OCI-LY7 (cell line): Measurements from ENCODE around the gene ARHGAP26. TPM values are rescaled to one million over a fixed set of nuclear protein-coding genes. Genes with fewer than 3 reads are reported as not detected.

Experiments used
- BruUV-seq: library from RNA; stranded (reverse); fragments of 400-500 nt; replicated peaks from 2 replicates; lab custom pipeline; 2021; lab: Mats Ljungman, UMichigan
- CTCF ChIA-PET: fragments of 300-600 bp; sonication (Branson Sonifier 250); formaldehyde crosslinking; loops from one replicate; lab custom pipeline; 2022; ENCODE audit warnings: antibody characterized with exemption; ENCODE audit not compliant: unreplicated experiment; lab: Charles Lee
- POLR2A ChIA-PET: fragments of 300-600 bp; sonication (Branson Sonifier 250); formaldehyde crosslinking; loops from one replicate; lab custom pipeline; 2022; ENCODE audit warnings: antibody characterized with exemption; lab: Charles Lee
- DNase-seq: peaks from one replicate; pipeline ENCODE4 v3.0.0-alpha.2; 2015; ENCODE audit warnings: low spot score
- H2AFZ ChIP-seq: fragments of 200-600 bp; sonication (generic), shearing (Covaris generic); 2 replicates; pipeline ENCODE4 v1.6.1; 2014; ENCODE audit warnings: mild to moderate bottlenecking, antibody characterized with exemption, low read length, moderate library complexity
- H3K27ac ChIP-seq: fragments of 200-600 bp; sonication (generic); 2 replicates; pipeline ENCODE4 v1.5.1; 2014; ENCODE audit warnings: mixed run types, low read depth, mild to moderate bottlenecking, moderate library complexity, low read length, inconsistent platforms; ENCODE audit not compliant: poor library complexity, severe bottlenecking
- H3K36me3 ChIP-seq: fragments of 200-600 bp; sonication (generic); 2 replicates; pipeline ENCODE4 v1.6.1; 2014; ENCODE audit warnings: mild to moderate bottlenecking, antibody characterized with exemption, low read length, moderate library complexity, mixed read lengths; ENCODE audit not compliant: insufficient read depth
- H3K4me1 ChIP-seq: fragments of 200-600 bp; sonication (generic); 2 replicates; pipeline ENCODE4 v1.5.1; 2014; ENCODE audit warnings: mild to moderate bottlenecking, low read length; ENCODE audit not compliant: insufficient read depth, poor library complexity, severe bottlenecking
- H3K4me2 ChIP-seq: fragments of 200-600 bp; sonication (generic); 2 replicates; pipeline ENCODE4 v1.6.1; 2014; ENCODE audit warnings: mild to moderate bottlenecking, low read length
- H3K4me3 ChIP-seq: fragments of 200-600 bp; sonication (generic); 2 replicates; pipeline ENCODE4 v1.5.1; 2014; ENCODE audit warnings: mild to moderate bottlenecking, low read depth, low read length; ENCODE audit not compliant: poor library complexity, severe bottlenecking
- H3K79me2 ChIP-seq: fragments of 200-600 bp; sonication (generic); 2 replicates; pipeline ENCODE4 v1.6.1; 2016; ENCODE audit warnings: low read depth, mild to moderate bottlenecking, low read length, moderate library complexity, mixed read lengths; ENCODE audit not compliant: insufficient read depth
- H3K9me2 ChIP-seq: fragments of 200-600 bp; sonication (generic); 2 replicates; pipeline ENCODE4 v1.6.1; 2016; ENCODE audit warnings: mild to moderate bottlenecking, low read length, mixed read lengths; ENCODE audit not compliant: insufficient read depth
- H3K9me3 ChIP-seq: fragments of 200-600 bp; sonication (generic); 2 replicates; pipeline ENCODE4 v1.6.1; 2014; ENCODE audit warnings: mild to moderate bottlenecking, mixed run types, low read length, mixed read lengths
- H4K20me1 ChIP-seq: fragments of 200-600 bp; sonication (generic); 2 replicates; pipeline ENCODE4 v1.6.1; 2014; ENCODE audit warnings: mild to moderate bottlenecking, antibody characterized with exemption, low read length, moderate library complexity, mixed read lengths; ENCODE audit not compliant: insufficient read depth
- CTCF ChIP-seq: fragments of 200-600 bp; sonication (generic); conservative IDR thresholded peaks from 2 replicates; pipeline ENCODE4 v1.5.1; 2014; ENCODE audit warnings: mild to moderate bottlenecking, antibody characterized with exemption, low read length, moderate library complexity, mixed read lengths
- EZH2phosphoT487 ChIP-seq: fragments of 200-600 bp; sonication (generic); IDR thresholded peaks from 2 replicates; pipeline ENCODE4 v1.6.1; 2018; ENCODE audit warnings: low read depth, borderline replicate concordance, mild to moderate bottlenecking, mixed run types, antibody characterized with exemption, low read length, moderate library complexity, mixed read lengths
- intact Hi-C: fragments of 100-400 bp; cut with micrococcal nuclease; formaldehyde crosslinking; loops from one replicate; pipeline ENCODE4 v1.10.0; 2022; ENCODE audit not compliant: unreplicated experiment
- total RNA-seq, 2 experiments: library from RNA; depleted of rRNA in 1 of 2; stranded (reverse); fragments of >200 nt in 1 of 2; shearing (Covaris generic) in 1 of 2; gene quantifications; 2 replicates each; pipeline ENCODE4 v1.2.3, GENCODE V29; 2014 to 2022

The ARHGAP26 gene
- total RNA-seq, 2 experiments from 2014 or later: 7.0 to 19.1 TPM

- no peak for TF ChIP-seq CTCF
- TF ChIP-seq EZH2phosphoT487: no peak
- H3K9me2 ChIP-seq: no peaks in the 10 kb centered on the region
- H3K4me1 ChIP-seq: peaks cover 16% of the 10 kb centered on the region
- H3K9me3 ChIP-seq: no peaks in the 10 kb centered on the region
- no peaks in the 10 kb centered on the region for H3K79me2 ChIP-seq
- no peaks in the 10 kb centered on the region for H3K36me3 ChIP-seq
- no peak overlapping the region for H3K4me3 ChIP-seq
- no TSS peak for BruUV-seq
- DNase-seq: no peak
- H2AFZ ChIP-seq: no peak overlapping the region; the same call in 1 of the 2 replicates
- 0 out of 2 replicates have a peak overlapping the region, but pooled peaks have one; percentile 35 for H3K4me2 ChIP-seq
- no peaks in the 10 kb centered on the region for H4K20me1 ChIP-seq
- intact Hi-C loops: no loop called here
- ChIA-PET CTCF (no interaction called here), POLR2A (interaction anchor here (0.6 kb wide), 1 partner anchor 231 kb away, joined by 4 read pairs; no protein-coding TSS in a partner anchor)
- no peak overlapping the region for H3K27ac ChIP-seq
Measured at GRCh38 chr5:143065996-143066522, 295.9 kb downstream of the ARHGAP26 start.

DNA sequence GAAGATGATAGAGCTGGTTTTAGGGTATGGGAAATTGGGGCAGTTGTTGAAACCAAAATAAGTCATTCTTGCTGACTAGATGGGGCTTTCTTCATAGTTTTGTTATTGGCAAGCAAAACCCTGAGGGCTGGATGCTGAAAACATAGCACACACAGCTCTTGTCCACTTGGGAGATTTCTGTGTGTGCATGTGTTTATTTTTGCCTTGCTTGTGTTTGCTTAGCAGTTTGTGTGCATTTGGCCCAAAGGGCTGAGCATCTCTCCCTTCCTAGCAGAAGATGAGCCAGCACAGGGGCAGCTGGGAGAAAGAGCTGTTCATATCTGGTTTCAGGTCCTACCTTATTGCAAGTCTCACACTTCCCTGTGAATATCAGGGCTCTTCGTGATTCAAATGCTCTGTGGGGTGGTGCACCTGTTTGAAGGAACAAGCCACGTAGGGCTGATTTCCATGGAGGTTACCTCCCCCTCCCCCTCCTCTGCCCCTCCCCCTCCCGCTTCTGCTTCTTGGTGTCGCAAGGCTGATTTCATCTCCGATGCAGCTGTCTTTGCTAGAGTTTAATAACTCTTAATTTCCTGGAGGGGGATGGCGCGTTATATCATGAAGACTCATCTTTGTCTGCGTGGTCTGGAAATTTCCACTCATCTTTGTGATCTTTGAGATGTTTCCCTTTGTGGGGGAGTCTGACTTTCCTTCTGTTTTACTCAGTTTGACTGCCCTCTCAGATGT is 296.5 kb downstream of the ARHGAP26 start:
- H3K4me2 ChIP-seq: peak overlapping the region; percentile 35; the same call in 1 of the 2 replicates

More for the DNA sequence above, 296.5 kb downstream of the ARHGAP26 start:
- no peaks in the 10 kb centered on the region for H3K9me3 ChIP-seq
- TF ChIP-seq CTCF (no peak), EZH2phosphoT487 (no peak)
- no peaks in the 10 kb centered on the region for H4K20me1 ChIP-seq
- POLR2A ChIA-PET: interaction anchor here (0.6 kb wide), 3 partner anchors 230 to 279 kb away, joined by 4 to 6 read pairs (median 5); no protein-coding TSS in a partner anchor
- H3K27ac ChIP-seq: no peak overlapping the region
- H3K36me3 ChIP-seq: no peaks in the 10 kb centered on the region
- no peaks in the 10 kb centered on the region for H3K9me2 ChIP-seq
- no TSS peak for BruUV-seq
- H2AFZ ChIP-seq: no peak overlapping the region; the same call in 1 of the 2 replicates
- CTCF ChIA-PET: no interaction called here
- no peaks in the 10 kb centered on the region for H3K79me2 ChIP-seq
- DNase-seq: peak; percentile 63
- intact Hi-C loops: no loop called here
- H3K4me1 ChIP-seq: peaks cover 16% of the 10 kb centered on the region
- no peak overlapping the region for H3K4me3 ChIP-seq
